IPS DF 4.7 (cell line): ENCODE results near the gene PLD4.

Experiments
- DNase-seq: peaks from one replicate; pipeline ENCODE4 v3.0.0-alpha.2; 2013; ENCODE audit warnings: low spot score; ENCODE audit errors: extremely low read depth

The PLD4 gene

DNA sequence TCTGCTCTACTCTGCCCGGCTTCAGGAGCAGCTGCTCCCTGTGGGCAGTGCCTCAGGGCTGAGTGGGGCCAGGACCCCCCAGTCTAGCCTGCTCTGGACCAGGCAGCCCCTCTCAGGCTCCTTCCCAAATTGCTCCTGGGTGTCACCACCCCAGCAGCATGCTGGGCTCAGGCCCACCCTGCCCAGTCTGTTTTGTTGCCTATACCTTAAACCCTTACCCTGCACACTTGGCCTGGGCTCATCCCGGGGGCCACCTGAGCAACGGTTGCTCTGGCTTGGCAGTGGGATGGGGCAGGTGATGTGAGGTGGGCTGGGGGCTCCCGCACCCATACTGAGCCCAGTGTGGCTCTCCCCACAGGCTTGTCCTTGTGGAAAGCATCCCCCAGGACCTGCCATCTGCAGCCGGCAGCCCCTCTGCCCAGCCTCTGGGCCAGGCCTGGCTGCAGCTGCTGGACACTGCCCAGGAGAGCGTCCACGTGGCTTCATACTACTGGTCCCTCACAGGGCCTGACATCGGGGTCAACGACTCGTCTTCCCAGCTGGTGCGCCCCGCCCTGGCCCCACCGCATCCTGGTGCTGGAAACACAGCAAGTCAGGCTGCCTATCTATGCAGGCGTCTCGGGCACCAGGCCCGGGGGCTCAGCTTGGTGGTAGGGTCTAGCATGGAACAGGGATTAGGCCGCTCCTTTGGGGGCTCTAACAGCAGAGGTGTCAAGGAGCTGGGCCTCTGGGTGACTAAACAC, 3.9 kb downstream of the PLD4 start:
- no peak for DNase-seq

DNA sequence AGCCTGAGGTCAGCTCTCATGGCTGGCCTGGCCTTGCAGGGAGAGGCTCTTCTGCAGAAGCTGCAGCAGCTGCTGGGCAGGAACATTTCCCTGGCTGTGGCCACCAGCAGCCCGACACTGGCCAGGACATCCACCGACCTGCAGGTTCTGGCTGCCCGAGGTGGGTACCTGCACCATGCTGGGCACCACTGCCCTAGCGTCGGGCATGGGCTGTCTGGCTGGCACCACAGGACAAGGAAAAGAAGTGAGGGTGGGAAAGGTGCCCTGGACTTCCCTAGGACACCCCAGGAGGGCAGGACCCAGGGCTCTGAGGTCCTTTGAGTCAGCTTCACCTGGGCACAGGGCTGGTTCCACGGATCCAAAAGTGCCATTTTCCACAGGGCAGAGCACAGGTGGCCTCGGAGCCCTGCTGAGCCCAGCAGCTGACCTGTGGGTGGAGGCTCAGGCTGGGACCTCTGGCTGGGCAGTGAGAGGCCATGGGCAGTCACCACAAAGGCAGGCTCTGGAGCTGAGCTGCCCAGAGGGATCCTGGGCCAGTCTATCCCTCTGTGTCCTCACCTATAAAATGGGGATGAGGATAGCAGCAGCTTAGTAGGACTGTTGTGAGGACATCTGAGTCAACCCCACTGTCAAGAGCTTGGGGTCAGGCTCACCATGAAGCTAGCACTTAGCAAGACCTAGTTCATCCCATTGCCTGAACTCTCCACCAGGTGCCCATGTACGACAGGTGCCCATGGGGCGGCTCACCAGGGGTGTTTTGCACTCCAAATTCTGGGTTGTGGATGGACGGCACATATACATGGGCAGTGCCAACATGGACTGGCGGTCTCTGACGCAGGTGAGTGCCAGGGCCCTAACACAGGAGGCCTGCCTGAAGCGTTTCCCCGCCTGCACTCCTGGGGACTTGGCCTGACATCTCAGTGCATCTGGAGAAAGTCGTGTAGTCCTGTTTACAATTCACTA, 4.9 kb downstream of the PLD4 start:
- no peak for DNase-seq

- DNase-seq = no peak
These were observed 6.0 kb downstream of the PLD4 start for GRCh38 chr14:104930526-104931303.

GRCh38 chr14:104931304-104931770, 6.7 kb downstream of the PLD4 start:
- no peak for DNase-seq

GRCh38 chr14:104931771-104932675, 7.3 kb downstream of the PLD4 start:
- no peak for DNase-seq

DNA sequence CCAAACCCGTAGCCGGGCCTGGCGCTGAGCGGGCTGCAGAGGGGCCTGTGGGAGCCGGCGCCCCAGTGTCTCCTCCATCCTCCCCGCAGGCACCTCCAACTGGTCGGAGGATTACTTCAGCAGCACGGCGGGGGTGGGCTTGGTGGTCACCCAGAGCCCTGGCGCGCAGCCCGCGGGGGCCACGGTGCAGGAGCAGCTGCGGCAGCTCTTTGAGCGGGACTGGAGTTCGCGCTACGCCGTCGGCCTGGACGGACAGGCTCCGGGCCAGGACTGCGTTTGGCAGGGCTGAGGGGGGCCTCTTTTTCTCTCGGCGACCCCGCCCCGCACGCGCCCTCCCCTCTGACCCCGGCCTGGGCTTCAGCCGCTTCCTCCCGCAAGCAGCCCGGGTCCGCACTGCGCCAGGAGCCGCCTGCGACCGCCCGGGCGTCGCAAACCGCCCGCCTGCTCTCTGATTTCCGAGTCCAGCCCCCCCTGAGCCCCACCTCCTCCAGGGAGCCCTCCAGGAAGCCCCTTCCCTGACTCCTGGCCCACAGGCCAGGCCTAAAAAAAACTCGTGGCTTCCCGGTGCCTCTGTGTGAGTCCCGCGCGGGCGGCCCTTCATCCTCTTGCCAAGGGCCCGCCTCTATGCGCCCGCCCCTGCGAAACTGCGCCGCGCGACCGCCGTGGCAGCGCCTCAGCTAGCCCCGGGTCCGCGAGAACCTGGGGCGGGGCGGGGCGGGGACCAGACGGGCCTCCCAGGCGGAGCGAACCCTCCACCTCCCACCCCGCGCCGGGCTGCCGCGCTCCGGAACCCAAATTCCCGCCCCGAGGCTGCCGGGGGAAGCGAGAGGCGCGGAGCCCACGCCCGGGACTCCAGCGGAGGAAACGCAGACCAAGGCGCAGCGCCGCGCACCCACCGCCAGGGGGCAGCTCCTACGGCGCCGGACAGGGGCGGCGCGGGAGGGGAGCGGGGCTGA, 8.3 kb downstream of the PLD4 start:
- peak; percentile 36 for DNase-seq

- DNase-seq = no peak
These were observed 9.4 kb downstream of the PLD4 start for GRCh38 chr14:104933746-104934733.

DNA sequence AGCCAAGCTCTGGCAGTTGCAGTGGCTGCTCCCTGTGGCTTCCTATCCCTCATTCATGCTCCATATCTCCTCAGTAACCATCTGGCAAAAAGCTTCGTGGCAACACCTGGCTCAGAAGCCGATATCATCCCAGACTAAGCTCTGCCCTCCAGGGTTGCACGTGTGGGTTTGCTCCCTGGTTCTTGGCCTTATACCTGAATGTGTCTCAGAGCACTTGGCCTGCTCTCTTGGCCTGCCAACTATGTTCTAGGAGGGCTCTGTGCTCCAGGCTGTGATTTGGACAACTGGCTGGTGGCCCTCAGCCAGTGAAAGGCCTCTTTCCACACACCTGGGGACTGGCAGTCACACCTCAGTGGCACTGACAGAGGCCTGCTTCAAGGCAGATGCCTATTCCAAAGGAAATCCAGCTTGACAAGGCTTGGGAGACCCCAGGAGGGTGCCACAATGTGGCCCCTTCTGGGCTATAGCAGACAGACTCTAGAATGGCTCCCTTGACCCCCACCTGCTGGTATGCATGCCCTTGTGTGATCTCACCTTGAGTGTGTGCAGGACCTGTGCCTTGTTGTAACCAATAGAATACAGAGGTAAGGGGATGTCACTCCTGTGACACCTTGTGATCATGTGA, 10.5 kb downstream of the PLD4 start:
- DNase-seq = no peak

GRCh38 chr14:104935955-104936354, 11.3 kb downstream of the PLD4 start:
- no peak for DNase-seq

GRCh38 chr14:104936361-104937155, 11.9 kb downstream of the PLD4 start:
- no peak for DNase-seq

GRCh38 chr14:104937161-104937560, 12.5 kb downstream of the PLD4 start:
- DNase-seq = no peak

DNA sequence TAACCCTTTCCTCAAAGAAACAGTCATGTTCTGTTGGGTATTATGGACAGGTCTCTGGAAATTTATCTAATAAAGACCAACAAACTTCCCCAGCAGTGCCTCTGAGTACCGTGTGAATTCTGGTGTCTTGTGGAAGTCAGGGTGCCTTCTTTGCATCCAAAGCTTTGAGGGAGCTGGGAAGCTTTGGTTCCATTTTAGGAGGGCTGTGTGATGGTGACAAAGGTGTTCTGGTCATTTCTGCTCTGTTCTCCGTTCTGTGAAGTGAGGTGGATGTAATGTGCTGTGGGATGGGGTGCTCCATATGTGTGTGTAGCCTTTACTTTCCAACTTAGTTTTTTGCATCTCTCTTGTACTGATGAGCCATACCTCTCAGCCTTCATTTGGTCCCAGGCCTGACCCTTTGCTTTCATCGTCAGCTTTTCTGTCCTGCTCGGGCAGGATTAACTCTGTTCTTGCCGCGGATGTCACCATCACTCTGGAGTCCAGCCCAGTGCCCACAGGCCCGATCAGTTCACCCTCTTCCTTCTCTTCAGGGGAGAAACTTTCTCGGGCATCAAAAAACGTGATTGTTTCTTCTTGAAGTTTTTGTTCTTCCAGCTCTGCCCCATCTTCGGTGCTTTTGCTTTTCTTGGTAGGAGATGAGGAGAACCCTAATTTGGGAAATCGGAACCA, 13.2 kb downstream of the PLD4 start:
- DNase-seq = no peak

GRCh38 chr14:104938436-104938835, 13.8 kb downstream of the PLD4 start:
- DNase-seq = no peak

DNA sequence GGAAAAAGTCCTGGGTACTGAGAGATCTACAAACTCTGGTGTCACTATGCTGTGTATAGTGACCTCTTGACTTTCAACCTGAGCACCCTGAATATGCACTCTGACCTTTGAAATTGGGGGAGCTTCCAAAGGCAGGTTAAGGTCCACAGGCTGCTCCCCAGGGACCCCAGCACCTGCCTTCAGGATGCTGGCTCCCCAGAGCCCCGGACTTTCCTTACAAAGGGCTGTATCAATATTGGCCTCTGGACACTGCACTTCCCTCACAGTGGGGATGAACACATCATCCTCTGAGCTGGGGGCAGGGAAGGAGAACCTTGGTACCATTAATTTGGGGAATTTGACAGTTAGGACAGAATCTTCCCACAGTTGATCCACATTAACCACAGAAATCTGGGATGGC, 14.3 kb downstream of the PLD4 start:
- no peak for DNase-seq

DNA sequence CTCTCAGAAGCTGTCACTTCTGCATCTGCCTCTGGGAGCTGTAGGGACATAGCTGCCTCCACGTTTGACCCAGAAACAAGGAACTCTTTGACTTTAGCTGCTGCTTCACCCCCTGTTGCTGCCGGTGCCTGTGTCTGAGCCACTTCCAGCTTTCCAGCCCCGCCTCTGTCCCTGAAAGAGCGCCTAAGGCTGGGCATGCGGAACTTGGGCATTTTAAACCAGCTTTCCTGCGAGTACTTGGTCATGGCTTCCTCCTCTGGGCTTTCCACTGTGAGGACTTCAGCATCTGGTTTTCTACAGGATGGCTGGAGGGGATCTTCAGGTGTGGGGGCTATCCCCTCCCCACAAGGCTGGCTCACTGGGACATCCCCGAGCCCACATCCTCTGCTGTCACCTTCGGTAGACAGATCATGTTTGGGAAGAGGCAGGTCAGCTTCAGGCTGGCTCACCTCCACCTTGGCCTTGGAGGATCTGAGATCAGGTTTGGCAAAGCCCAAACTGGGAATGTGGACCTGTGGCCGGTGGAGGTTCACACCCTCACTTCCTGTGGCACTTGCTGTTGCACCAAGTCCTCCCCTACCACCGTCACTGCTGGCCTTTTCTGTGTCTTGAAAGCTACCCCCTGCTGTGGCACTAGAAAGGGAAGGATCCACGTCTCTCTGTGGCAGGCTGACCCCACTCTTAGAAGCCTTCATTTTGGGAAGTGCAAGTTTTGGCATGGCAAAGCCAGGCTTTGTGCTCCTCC, 15.2 kb downstream of the PLD4 start:
- DNase-seq = no peak
